DND-41 (cell line): ENCODE data around the gene LGALS3.

Experiments used
- ATAC-seq: fragments of 200-7000 bp; cut with Tn5 transposase; 3 replicates; pipeline ENCODE4 v1.9.1; 2021; ENCODE audit warnings: low read depth; ENCODE audit not compliant: insufficient read depth
- DNase-seq: peaks from one replicate; pipeline ENCODE4 v3.0.0-alpha.2; 2020
- H2AFZ ChIP-seq: 2 replicates; pipeline ENCODE4 v1.6.0; 2012; ENCODE audit warnings: low read depth, low read length
- H3K27ac ChIP-seq: 2 replicates; pipeline ENCODE4 v1.5.1; 2012; ENCODE audit warnings: low read length, inconsistent platforms
- H3K27me3 ChIP-seq: fragments of 200-600 bp; sonication (generic); 2 replicates; pipeline ENCODE4 v1.6.0; 2012; ENCODE audit warnings: low read length, mild to moderate bottlenecking, inconsistent platforms; ENCODE audit not compliant: insufficient read depth, poor library complexity
- H3K36me3 ChIP-seq: 2 replicates; pipeline ENCODE4 v1.5.1; 2012; ENCODE audit warnings: low read length, inconsistent platforms; ENCODE audit not compliant: insufficient read depth
- H3K4me1 ChIP-seq: 2 replicates; pipeline ENCODE4 v1.5.1; 2012; ENCODE audit warnings: mild to moderate bottlenecking, low read length; ENCODE audit not compliant: insufficient read depth
- H3K4me2 ChIP-seq: 2 replicates; pipeline ENCODE4 v1.6.0; 2012; ENCODE audit warnings: mild to moderate bottlenecking, moderate library complexity, low read length, inconsistent platforms; ENCODE audit not compliant: insufficient read depth
- H3K4me3 ChIP-seq, 2 experiments: fragments of 200-600 bp in 1 of 2; shearing (Covaris generic) in 1 of 2; 2 replicates each; pipeline ENCODE4 v1.5.1; 2012 to 2016; ENCODE audit warnings: inconsistent platforms in 2 of 2, low read length in 2 of 2, mild to moderate bottlenecking in 2 of 2, low read depth in 1 of 2, moderate library complexity in 1 of 2
- H3K79me2 ChIP-seq: 2 replicates; pipeline ENCODE4 v1.6.0; 2012; ENCODE audit warnings: low read length, inconsistent platforms; ENCODE audit not compliant: insufficient read depth
- H3K9ac ChIP-seq: 2 replicates; pipeline ENCODE4 v1.6.0; 2012; ENCODE audit warnings: low read depth, mild to moderate bottlenecking, inconsistent platforms, low read length, moderate library complexity
- H3K9me3 ChIP-seq: 2 replicates; pipeline ENCODE4 v1.5.1; 2012; ENCODE audit warnings: low read length, moderate library complexity, mild to moderate bottlenecking, inconsistent platforms; ENCODE audit not compliant: insufficient read depth, severe bottlenecking
- H4K20me1 ChIP-seq: 2 replicates; pipeline ENCODE4 v1.6.0; 2012; ENCODE audit warnings: low read length; ENCODE audit not compliant: insufficient read depth
- EZH2 ChIP-seq: IDR thresholded peaks from 3 replicates; pipeline ENCODE4 v1.6.1; 2012; ENCODE audit warnings: borderline replicate concordance, low read depth, mild to moderate bottlenecking, moderate library complexity, low read length, inconsistent platforms; ENCODE audit not compliant: severe bottlenecking
- TF ChIP-seq, protein P1 (sequence below): IDR thresholded peaks from 2 replicates; pipeline ENCODE4 v1.5.1; 2012; ENCODE audit warnings: borderline replicate concordance, low read length, moderate library complexity, mild to moderate bottlenecking; ENCODE audit not compliant: poor library complexity, severe bottlenecking; ENCODE audit errors: extremely low read depth

LGALS3 gene

DNA sequence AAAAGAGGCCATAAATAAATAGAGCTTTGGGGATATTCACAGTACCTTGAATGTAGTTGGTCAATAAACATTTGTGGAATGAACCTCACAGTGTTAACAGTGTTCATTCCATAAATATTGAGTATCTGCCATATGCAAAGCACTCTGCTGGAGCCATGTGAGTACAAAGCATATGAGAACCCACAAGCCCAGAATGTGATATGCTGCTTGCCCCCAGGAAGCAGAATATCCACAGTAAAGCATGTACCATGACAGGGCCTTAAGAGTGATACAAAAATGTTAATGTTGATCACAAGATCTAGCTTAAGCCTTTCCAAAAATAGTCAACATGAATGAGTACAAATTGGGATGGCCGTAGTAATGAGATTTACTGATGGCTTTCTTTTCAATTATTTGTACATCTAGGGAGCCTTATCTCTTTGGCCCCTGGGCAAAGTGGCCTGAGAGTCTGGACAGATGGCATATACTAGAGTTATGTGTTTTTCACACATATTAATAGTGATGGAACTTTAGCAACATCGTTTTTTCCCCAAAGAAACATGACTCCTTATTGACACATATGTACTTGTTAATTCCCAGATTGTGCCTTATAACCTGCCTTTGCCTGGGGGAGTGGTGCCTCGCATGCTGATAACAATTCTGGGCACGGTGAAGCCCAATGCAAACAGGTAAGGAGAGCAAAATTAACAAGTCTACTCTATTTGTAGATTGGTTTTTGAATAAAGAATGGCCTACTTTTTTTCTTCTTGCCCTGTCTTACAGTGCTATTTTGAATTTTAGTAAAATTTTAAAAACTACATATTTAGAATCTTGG is 10.9 kb downstream of the LGALS3 start:
- Histone ChIP-seq H3K79me2 (no peaks in the 10 kb centered on the region), H3K27me3 (no peaks in the 10 kb centered on the region), H4K20me1 (no peaks in the 10 kb centered on the region), H3K4me2 (no peak overlapping the region), H3K4me3 (no peak overlapping the region), H3K9ac (no peak overlapping the region), H3K27ac (no peak overlapping the region), H3K9me3 (no peaks in the 10 kb centered on the region), H2AFZ (no peak overlapping the region), H3K4me1 (no peaks in the 10 kb centered on the region), H3K36me3 (peaks cover 27% of the 10 kb centered on the region)
- TF ChIP-seq, protein P1, sequence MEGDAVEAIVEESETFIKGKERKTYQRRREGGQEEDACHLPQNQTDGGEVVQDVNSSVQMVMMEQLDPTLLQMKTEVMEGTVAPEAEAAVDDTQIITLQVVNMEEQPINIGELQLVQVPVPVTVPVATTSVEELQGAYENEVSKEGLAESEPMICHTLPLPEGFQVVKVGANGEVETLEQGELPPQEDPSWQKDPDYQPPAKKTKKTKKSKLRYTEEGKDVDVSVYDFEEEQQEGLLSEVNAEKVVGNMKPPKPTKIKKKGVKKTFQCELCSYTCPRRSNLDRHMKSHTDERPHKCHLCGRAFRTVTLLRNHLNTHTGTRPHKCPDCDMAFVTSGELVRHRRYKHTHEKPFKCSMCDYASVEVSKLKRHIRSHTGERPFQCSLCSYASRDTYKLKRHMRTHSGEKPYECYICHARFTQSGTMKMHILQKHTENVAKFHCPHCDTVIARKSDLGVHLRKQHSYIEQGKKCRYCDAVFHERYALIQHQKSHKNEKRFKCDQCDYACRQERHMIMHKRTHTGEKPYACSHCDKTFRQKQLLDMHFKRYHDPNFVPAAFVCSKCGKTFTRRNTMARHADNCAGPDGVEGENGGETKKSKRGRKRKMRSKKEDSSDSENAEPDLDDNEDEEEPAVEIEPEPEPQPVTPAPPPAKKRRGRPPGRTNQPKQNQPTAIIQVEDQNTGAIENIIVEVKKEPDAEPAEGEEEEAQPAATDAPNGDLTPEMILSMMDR: no peak
- TF ChIP-seq EZH2: no peak
- no peak for ATAC-seq
- DNase-seq: no peak

DNA sequence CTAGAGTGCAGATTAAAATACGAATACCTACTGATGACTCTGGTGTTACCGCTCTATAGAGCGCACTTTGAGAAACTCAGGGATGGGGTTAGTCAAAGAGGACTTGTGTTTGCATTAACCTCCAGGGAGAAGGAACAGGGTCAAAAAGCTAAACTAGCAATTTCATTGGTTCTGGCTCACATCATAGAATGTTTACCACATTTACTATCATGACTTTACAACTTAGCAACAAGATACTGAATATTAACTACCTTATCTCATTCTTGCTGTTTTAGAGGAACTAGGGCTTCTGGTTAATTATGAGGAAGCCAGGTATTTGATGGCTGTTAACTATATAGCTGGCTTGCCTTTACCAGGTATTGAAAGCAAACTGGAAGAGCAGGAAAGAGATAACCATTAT is 12.8 kb downstream of the LGALS3 start:
- Histone ChIP-seq H3K36me3 (peaks cover 45% of the 10 kb centered on the region), H3K9me3 (no peaks in the 10 kb centered on the region), H2AFZ (no peak overlapping the region), H3K4me2 (no peak overlapping the region), H3K9ac (no peak overlapping the region), H4K20me1 (no peaks in the 10 kb centered on the region), H3K27ac (no peak overlapping the region), H3K79me2 (no peaks in the 10 kb centered on the region), H3K4me3 (no peak overlapping the region), H3K4me1 (no peaks in the 10 kb centered on the region), H3K27me3 (no peaks in the 10 kb centered on the region)
- no peak for DNase-seq
- no peak for ATAC-seq
- TF ChIP-seq, protein P1: no peak
- TF ChIP-seq EZH2: no peak

DNA sequence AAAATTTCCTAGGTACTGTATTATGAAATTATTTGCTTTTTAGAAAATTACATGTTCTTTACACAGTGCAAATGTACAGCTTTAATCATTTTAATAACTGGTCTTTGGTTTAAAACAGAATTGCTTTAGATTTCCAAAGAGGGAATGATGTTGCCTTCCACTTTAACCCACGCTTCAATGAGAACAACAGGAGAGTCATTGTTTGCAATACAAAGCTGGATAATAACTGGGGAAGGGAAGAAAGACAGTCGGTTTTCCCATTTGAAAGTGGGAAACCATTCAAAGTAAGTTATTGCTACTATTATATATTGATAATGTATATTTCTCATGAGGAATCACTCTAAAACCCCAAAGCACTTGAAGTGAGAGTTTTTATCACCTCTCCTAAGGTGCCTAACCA is 13.4 kb downstream of the LGALS3 start:
- ATAC-seq (no peak), DNase-seq (no peak)
- H3K27me3 ChIP-seq: no peaks in the 10 kb centered on the region
- H3K4me1 ChIP-seq: no peaks in the 10 kb centered on the region
- H4K20me1 ChIP-seq: no peaks in the 10 kb centered on the region
- H3K27ac ChIP-seq: no peak overlapping the region
- H2AFZ ChIP-seq: no peak overlapping the region
- H3K4me3 ChIP-seq: no peak overlapping the region
- H3K4me2 ChIP-seq: no peak overlapping the region
- TF ChIP-seq EZH2: no peak
- TF ChIP-seq, protein P1: no peak
- H3K9ac ChIP-seq: no peak overlapping the region
- H3K79me2 ChIP-seq: no peaks in the 10 kb centered on the region
- H3K9me3 ChIP-seq: no peaks in the 10 kb centered on the region
- H3K36me3 ChIP-seq: peaks cover 51% of the 10 kb centered on the region
